Stimulated activated CD4-positive, alpha-beta T cell treated with anti-CD3 and anti-CD28 coated beads, Interleukin-1b, Interleukin-23, amount 100 ng/mL, for 24 hours (primary cell): ENCODE results near the gene RBFOX1.

Source experiments
- DNase-seq, 4 experiments: peaks; one replicate each; pipeline ENCODE4 v3.0.0-alpha.2; 2020; ENCODE audit warnings: low read depth in 4 of 4, low spot score in 1 of 4

The RBFOX1 gene

DNA sequence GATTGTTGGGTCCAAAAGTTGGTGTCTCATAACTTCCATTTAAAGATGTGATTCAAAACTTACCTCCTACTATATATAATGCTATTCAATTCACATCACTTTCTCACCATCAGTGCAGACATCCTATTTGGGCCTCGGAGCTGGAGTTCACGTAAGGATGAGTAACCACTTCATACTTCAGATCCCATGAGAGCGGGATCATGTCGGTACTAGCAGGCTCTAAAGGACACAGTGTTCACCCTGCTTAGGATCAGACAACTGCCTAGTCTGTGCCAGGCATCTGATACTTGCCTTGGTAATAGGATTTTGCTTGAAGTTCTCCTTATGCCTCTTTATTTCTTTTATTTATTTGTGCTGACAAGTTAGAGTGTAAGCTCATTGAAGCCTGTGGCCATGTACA lies 39.5 kb downstream of the RBFOX1 start:
- DNase-seq = no peak

DNA sequence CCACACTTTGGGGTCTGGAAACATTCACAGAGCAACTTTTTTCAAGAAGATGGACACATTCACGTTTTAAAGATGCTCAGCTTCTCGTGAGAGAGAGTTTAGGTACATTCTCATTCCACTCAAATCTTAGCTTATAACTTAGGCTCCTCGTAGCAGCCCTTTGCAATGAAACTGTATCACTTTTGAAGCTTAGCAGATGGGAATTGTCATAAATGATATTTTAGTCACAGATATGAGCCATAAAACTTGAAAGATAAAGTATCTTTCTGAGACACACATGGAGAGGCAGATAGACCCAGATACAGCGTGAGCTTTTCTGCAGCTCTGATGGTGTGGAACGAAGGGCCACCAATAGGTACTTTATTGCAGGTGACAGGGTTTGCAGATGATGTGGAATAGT lies 41.1 kb downstream of the RBFOX1 start:
- DNase-seq = no peak

DNA sequence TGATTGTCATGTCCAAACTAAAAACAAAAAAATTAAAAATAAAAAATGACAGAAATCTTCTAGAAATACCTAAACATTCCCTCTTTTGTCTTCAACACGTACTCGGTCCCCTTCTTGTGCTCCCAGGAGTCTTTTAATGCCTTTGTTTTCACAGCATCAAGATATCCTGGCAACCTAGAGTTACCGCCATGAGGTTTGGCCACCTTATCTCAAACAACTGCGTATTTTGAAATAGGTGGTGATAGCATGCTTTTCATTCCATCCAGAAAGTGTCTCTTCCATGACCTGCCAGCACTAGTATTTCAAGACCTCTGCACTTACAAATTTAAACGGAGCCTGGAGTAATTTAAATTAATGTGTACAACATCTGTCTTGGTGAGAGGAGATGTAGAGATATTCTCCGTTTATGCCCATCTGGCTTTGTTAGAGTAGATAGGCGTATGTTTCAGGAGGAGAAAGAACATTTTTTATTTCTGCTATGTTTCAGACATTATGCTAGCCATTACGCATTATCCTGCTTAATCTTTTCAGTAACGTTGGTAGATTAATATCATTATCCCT lies 42.0 kb downstream of the RBFOX1 start:
- DNase-seq = no peak

DNA sequence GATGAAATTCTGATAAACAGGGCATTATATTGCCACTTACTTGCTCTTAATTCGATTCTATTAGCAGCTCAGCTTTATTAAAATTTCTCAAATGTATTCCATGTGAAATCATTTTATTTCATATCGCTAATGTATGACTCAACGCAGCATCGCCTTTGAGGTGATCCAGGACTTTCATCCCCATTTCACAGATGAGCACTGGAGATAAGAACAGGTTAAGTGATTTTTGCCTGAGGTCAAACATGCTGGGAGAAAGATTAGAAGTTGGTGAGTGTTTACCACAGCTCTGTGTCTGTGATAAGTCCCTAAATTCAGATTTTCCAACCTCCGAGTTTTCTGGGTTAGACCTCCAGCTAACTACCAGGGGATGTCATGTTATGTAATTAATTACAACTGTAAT lies 43.6 kb downstream of the RBFOX1 start:
- no peak for DNase-seq

DNA sequence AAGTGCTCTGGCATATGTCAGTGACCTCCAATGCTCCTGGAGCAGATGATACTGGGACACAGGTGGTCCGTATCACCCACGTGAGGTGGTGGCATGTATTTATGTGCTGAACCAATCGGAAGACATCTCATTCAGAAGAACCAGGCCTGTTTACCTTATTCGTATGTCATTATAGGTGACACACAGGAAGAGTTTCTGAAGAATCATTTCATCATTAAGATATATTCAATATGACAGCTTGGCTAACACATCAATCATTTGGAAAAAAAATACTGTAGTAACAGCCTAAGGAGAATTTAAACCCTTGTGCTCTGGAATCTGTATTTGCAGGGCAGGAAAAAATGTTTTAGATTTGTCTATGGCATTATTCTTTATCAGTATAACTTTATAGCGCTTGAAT lies 44.6 kb downstream of the RBFOX1 start:
- no peak for DNase-seq

DNA sequence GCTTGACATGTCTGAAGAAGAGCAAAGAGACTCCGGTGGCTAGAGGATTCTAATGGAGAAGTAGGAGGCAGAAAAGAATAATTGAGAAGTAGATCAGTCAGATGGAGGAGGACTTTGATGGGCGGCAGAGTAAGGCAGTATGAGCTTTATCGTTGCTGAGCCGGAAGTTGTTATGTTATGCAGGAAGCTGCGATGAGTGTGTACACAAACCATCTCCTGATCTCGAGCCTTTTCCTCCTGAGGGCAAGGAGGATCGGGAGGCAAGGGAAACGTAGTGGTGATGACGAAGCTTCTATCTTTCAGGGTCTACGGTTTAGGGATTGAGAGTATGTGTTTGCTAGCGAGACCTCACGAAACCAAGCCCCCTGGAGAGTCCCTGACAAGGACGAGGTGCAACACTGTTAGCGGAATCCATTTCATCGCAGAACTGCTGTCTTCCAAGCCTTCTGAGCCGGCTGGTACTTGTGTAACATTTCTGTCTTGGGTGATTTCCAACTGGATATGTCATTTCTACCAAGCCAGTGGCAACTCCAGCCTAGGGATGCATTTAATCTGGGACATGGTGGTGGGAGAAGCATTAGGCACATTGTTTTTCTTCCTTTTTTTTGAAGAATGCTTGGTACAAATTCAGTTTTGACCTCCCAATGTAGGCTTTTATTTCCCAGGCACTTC lies 45.5 kb downstream of the RBFOX1 start:
- DNase-seq = no peak

DNA sequence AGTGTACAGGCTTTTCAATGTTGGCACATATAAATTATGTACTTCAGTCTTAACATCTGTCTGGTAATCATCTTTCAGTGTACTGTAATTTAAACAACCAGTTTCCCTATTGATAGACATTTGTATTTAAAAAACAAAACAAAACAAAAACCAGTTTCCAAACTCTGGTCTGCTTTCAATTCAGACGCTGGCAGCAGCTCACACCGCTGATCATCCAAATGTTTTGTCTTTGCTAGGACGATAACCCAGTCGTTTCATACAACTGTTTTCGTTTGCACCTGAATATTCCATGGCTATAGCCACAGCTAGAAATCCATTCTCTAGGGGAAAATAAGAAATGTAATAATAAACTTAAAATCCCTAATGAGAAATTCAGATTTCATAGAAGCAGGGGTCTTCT lies 47.8 kb downstream of the RBFOX1 start:
- DNase-seq = no peak

DNA sequence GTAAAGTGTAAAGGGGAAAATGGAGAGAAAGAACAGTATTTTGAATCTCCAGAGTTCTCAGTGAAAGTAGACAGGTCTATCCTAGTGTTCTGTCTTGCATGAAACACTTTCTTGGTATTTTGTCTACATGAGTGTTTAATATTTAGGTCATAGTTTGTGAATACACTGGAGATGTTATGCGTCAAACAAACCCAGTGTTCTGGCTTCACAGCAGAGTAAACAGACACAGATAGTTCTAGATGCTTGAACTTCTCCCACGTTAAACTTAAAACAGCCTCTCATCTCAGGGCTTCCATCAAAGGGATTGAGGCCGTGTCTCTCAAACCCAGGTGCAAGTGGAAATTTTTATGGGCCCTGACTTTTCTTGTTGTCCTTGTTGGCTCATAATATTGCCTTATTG lies 48.3 kb downstream of the RBFOX1 start:
- no peak for DNase-seq

DNA sequence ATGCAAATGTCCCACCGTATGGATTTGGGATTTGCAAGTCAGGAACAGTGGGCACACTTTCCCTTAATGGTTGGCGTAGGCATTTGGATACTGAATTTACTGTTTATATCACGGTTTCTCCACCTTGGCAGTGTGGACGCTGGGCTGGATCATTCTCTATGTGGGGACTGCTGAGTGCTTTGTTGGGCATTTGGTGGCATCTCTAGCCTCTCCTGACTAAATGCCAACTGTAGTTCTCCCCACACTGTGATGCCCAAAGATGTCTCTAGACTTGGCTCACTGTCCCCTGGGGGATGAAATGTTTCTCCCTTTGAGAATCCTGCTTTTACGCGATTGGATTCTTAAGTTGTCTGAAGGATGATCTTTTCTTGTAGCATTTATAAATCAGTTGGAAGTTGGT lies 49.0 kb downstream of the RBFOX1 start:
- no peak for DNase-seq

DNA sequence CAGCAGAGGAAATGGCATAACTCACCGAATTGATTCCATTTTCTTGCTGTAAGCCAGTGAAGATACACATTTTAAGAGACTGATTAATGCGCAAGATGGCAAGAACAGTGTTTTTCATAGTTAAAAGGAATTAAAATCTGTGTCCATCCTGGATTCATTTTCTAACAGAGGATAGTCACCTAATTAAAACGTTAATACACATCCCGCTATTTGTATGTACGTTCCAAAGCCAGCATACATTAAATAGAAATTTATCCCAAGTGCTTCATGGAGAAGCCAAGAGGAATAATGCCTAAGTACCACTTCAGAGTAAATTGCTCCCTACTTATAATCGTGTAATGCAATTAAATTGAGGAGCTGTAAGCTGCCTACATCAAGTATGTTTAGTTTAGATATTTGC lies 49.9 kb downstream of the RBFOX1 start:
- no peak for DNase-seq

DNA sequence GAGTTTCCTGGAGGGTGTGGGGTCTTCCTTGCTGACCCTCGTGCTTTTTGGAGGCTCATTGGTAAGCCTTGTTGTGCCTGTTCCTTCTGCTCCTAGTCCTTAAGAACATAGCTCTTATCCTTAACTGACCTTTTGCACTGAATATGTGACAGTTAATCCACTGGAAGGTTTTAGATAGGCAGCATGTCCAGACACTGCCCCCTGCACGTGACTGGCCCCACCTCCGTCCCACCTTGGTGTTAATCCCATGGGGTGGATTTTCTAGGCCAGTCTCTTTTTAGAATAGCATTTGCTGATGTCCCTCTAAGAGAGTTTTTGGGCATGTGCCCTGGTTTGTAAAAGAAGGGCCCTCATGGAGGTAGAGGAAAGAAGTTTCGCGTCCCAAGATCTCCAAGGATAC lies 58.3 kb downstream of the RBFOX1 start:
- no peak for DNase-seq

DNA sequence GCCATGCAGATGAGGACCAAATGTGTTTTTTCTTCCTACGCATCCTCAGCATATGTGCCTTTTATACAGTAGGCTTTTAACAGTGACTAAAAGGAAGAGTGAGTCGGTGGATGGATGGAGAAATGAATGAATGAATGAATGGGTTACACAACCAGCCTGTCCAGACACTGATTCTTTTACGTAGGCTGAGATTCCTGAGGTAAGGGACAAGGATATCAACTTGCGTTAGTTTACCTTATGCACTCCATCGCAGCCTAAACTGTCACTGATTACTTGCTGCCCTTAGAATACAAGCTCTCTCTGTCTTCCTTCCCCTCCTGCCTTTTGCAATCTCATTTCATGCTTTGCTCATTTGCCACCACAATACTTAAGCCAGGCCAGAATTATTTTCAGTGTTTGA lies 59.0 kb downstream of the RBFOX1 start:
- no peak for DNase-seq

DNA sequence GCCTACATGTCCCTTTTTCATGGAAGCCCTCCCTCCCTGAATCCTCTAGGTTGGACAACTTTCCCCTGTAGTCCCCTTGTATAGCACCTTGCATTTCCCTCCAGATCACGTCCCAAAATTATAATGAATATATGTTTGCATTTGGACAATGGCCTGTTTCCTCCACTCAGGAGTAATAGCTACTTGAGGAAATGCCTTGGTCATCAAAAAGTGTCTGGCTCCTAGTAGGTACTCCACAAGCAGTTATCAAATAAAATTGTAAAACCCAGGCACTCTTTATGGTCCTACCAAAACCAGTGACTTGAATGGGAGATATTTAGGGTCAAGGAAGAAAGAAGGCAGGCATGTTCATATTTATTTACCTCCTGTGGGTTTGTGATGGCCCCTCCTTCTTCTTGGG lies 59.6 kb downstream of the RBFOX1 start:
- DNase-seq = no peak

DNA sequence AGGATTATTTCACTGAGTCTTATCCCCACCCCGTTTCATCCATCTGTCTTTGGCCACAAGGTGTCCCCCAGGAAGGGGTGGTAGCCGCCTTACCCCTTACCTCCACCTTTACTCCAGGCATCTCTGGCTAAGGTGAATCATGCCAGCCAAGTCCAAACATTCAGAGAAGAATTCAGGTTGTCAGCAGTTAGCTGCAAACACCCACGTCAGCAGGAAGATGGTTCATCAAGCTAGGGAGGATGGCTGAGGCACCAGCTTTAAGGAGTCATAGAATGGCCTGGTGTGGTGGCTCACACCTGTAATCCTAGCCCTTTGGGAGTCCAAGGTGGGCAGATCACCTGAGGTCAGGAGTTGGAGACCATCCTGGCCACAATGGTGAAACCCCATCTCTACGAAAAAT lies 61.0 kb downstream of the RBFOX1 start:
- no peak for DNase-seq

DNA sequence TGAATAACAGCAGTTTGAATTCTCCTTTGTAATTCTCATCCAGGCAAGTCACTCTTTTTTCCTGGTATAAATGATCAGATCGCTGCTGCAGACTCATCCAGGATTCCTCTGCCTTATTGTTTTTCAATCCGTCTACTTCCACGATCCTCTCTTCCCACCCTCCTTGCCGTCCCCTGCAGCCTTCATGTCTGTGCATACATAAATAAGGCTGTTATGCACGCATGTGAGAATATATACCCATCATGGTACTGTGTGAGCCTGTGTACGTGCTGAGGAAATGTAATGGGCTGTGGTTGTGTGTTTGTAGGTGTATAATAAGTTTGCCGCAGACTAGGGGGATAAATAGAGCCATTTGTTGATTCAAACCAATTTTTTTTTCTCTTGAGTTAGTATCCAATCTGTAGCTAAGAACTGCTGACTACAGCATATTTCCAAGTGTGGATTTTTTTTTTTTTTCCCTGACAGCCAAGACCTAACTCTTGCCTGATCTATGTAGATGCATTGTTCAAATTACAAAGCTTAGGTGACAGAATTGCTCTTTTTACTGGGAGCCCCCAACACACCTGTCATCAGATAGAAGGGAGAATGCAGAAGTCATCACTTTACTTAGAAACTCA lies 62.2 kb downstream of the RBFOX1 start:
- no peak for DNase-seq

DNA sequence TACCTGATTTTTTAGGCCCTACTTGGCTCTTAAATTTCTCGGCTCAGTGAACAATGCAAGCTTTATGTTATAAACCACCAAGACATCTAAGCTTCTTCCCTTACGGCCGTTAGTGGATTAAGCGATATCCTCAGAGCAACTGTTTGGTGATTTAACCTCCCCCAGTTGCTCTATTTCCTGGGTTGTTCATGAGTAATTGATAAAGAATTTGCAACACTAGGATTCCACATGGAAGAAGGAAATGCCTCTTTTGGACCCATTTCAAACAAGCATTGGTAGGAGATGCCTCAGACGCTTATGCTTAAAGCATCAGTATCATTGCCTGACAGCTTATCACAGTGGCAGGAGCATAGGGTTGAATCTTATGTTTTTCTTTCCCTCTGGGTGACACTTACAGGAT lies 65.3 kb downstream of the RBFOX1 start:
- DNase-seq = no peak

DNA sequence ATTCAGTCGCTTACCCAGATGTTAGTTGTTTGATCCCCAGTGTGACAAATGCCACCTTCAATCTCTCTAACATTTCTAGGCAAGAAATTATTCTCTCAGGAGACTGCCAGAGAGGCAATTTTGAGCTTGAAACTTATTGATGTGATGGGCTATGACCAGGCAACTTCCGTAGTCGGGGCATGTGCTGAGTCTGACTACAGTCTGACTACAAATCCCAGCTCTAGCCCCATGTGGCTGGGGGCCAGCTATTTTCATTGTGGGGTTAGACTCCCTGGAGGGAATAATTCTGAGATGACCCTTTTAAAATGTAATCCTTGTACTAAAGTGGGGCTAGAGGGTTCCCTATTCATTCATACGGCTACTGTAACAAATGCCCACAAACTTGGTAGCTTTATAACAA lies 65.9 kb downstream of the RBFOX1 start:
- DNase-seq = no peak

DNA sequence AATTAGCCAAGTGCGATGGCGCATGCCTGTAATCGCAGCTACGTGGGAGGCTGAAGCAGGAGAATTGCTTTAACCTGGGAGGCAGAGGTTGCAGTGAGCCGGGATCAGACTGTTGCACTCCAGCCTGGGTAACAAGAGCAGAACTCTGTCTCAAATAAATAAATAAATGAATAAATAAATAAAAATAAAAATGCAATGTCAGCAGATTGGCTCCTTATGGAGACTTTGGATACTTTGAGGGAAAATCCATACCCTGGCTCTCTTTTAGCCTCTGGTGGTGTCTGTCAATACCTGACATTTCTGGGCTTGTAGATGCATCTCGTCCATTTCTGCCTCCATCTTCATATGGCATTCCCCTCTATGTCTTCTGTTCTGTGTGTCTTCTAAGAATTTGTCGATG lies 66.7 kb downstream of the RBFOX1 start:
- no peak for DNase-seq

DNA sequence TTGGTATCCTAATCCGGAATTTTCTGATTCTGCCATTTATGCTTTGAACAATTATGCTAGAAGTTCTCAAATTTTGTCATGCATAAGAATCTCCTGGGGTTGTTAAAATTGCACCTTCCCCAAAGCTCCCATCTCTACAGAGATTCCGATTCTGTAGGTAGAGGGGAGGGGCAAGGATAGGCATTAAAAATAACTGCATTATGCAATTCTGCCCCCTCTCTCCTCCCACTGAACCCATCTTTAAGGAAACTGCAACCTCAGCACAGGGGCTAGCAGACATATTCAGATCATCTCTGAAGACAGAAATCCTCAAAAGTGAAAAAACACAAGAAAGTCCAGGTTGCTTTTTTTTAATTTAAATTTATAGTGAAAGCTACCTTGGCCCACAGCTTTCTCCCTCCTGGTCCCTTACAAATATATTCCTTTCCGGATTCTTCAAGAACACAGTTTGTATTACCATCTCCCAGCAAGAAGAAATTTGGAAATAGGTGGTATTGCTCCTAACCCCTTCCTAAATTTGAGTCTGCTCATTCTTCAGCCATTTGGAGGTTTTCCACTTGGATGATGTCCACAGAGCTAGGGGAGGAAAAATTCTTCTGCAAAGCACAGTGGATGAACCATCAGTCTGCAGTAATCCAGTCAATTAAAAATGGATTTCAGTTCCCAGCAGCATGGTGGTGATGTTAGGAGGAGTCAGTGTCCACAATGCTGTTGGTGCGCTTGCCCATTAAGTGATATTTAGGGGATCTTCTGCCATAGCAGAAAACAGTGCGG lies 67.7 kb downstream of the RBFOX1 start:
- DNase-seq = no peak

DNA sequence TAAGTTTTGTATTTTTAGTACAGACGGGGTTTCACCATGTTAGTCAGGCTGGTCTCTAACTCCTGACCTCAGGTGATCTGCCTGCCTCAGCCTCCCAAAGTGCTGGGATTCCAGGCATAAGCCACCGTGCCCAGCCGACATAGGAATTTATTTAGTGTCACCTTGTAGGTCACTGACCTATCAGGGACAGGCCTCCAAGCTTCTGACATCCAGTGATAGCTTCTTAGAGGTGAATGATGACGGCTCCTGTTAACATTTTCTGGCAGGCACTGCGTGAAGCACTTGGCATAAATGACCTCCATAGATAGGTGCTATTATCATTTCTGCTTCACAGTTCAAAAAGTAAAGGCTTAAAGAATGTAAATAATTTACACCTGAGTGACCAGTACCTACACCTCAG lies 71.6 kb downstream of the RBFOX1 start:
- DNase-seq = no peak

DNA sequence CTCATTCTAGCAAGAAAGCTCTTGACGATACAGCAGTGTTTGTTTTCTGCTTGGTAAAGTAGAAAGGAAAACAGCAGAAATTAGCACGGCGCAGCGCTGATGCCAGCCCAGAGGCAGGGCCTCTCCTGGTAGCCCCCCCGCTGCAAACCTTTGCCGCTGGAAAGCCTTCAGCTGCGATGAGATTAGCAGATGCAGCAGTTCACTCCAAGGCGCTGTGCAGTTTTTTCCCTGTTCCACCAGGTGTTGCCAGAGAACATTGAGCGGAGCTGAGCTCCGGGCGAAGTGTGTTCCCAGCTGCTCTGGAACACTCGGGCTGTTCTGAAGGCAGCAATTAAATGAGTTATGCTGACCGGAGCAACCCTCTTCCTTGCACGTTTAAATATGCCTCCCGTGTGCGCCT lies 72.5 kb downstream of the RBFOX1 start:
- DNase-seq = no peak

DNA sequence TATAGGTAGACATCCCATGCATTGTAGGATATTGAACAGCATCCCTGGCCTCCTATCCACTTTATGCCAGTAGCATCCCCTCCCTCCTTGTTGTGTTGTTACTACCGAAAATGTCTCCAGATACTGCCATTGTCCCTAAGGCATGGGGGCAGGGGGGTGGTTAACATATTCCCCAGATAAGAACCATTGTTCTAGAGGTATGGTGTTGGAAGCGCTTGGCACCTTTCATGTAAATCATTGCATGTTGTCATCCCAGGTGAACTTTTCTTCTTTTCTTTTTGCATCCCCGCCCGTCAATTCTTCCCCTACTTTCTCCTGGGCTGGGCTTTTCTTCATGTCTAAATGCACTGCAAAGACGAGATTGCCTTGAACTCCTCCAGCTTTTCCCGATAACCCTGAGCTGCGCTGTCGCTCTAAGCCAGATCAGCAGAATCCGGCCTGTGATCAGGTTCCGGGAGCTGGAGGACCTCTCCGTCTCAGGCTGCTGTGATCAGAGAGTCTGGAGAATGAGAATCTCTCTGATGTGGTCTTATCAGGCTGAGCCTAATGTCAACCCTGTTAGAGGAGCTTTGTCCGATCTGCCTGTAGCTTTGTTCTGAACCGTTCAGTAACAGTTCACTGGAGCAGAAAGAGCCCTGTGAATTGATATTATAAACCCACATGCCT lies 76.2 kb downstream of the RBFOX1 start:
- no peak for DNase-seq
